ENCODE results near the gene SLC4A11. TPM values are rescaled to one million over a fixed set of nuclear protein-coding genes. Genes with fewer than 3 reads are reported as not detected.

Gene SLC4A11
- total RNA-seq, 1 donor from 2014 or later: 5.8 TPM

GRCh38 chr20:3233991-3234498 is 4.9 kb downstream of the SLC4A11 start:
- Mint-ChIP-seq H3K9me3 (no peaks in the 10 kb centered on the region), H3K27me3 (peaks cover 39% of the 10 kb centered on the region), H3K27ac (no peak overlapping the region), H3K36me3 (no peaks in the 10 kb centered on the region), H3K4me1 (ENCODE audit: unreplicated experiment) (no peaks in the 10 kb centered on the region), H3K4me3 (no peak overlapping the region)
- DNase-seq (ENCODE audit: extremely low spot score, unreplicated experiment): no peak
- no peak for TF ChIP-seq CTCF (conservative IDR thresholded peaks at IDR 0.05)

- Mint-ChIP-seq H3K9me3 (no peaks in the 10 kb centered on the region), H3K27me3 (peaks cover 36% of the 10 kb centered on the region), H3K36me3 (no peaks in the 10 kb centered on the region), H3K4me1 (ENCODE audit: unreplicated experiment) (no peaks in the 10 kb centered on the region), H3K27ac (no peak overlapping the region), H3K4me3 (no peak overlapping the region)
- DNase-seq (ENCODE audit: extremely low spot score, unreplicated experiment): no peak
- TF ChIP-seq CTCF (conservative IDR thresholded peaks at IDR 0.05): no peak
Observed at GRCh38 chr20:3233131-3233990, 5.6 kb downstream of the SLC4A11 start.

GRCh38 chr20:3231889-3232588 is 7.0 kb downstream of the SLC4A11 start:
- Mint-ChIP-seq H3K36me3 (no peaks in the 10 kb centered on the region), H3K4me1 (ENCODE audit: unreplicated experiment) (no peaks in the 10 kb centered on the region), H3K9me3 (no peaks in the 10 kb centered on the region), H3K4me3 (no peak overlapping the region), H3K27me3 (peaks cover 24% of the 10 kb centered on the region), H3K27ac (no peak overlapping the region)
- TF ChIP-seq CTCF (conservative IDR thresholded peaks at IDR 0.05): no peak
- DNase-seq (ENCODE audit: extremely low spot score, unreplicated experiment): no peak

GRCh38 chr20:3231116-3231515 is 7.9 kb downstream of the SLC4A11 start:
- no peak for TF ChIP-seq CTCF (conservative IDR thresholded peaks at IDR 0.05)
- peaks cover 15% of the 10 kb centered on the region for H3K27me3 Mint-ChIP-seq
- DNase-seq (ENCODE audit: extremely low spot score, unreplicated experiment): no peak
- no peaks in the 10 kb centered on the region for H3K4me1 Mint-ChIP-seq (ENCODE audit: unreplicated experiment)
- no peaks in the 10 kb centered on the region for H3K9me3 Mint-ChIP-seq
- H3K36me3 Mint-ChIP-seq: no peaks in the 10 kb centered on the region
- no peak overlapping the region for H3K27ac Mint-ChIP-seq
- no peak overlapping the region for H3K4me3 Mint-ChIP-seq

- no peaks in the 10 kb centered on the region for H3K4me1 Mint-ChIP-seq (ENCODE audit: unreplicated experiment)
- no peak overlapping the region for H3K4me3 Mint-ChIP-seq
- H3K9me3 Mint-ChIP-seq: no peaks in the 10 kb centered on the region
- no peak for DNase-seq (ENCODE audit: extremely low spot score, unreplicated experiment)
- no peaks in the 10 kb centered on the region for H3K36me3 Mint-ChIP-seq
- no peak overlapping the region for H3K27ac Mint-ChIP-seq
- H3K27me3 Mint-ChIP-seq: peaks cover 2% of the 10 kb centered on the region
- no peak for TF ChIP-seq CTCF (conservative IDR thresholded peaks at IDR 0.05)
Observed at GRCh38 chr20:3229798-3230197, 9.2 kb downstream of the SLC4A11 start.

Data from type B pancreatic cell (in vitro differentiated cells).